Activated B cell treated with CpG ODN at 0.5 μM for 24 hours (primary cell): ENCODE results near the gene GREB1L. TPM values are rescaled to one million over a fixed set of nuclear protein-coding genes. Genes with fewer than 3 reads are reported as not detected.

Source experiments
- ATAC-seq: fragments of 200-7000 bp; cut with Tn5 transposase; one replicate; pipeline ENCODE4 v1.10.0; 2021; ENCODE audit warnings: low read depth, mild to moderate bottlenecking, moderate library complexity
- CTCF ChIA-PET: fragments of 350-600 bp; sonication (Branson Sonifier 250); formaldehyde crosslinking; loops from one replicate; lab custom pipeline; 2021; ENCODE audit warnings: antibody characterized with exemption; lab: Charles Lee
- POLR2A ChIA-PET: fragments of 350-600 bp; sonication (Branson Sonifier 250); formaldehyde crosslinking; loops from one replicate; lab custom pipeline; 2021; ENCODE audit warnings: antibody characterized with exemption; lab: Charles Lee
- DNase-seq: peaks from one replicate; pipeline ENCODE4 v3.0.0; 2022
- H3K27ac Mint-ChIP-seq: one replicate; pipeline ENCODE4 v1.8.0; 2020; ENCODE audit warnings: mixed read lengths
- H3K27me3 Mint-ChIP-seq: one replicate; pipeline ENCODE4 v1.8.0; 2021; ENCODE audit warnings: mixed read lengths
- H3K36me3 Mint-ChIP-seq: one replicate; pipeline ENCODE4 v1.8.0; 2021; ENCODE audit warnings: low read depth, mixed read lengths
- H3K4me1 Mint-ChIP-seq: one replicate; pipeline ENCODE4 v1.8.0; 2021; ENCODE audit warnings: mixed read lengths
- H3K4me3 Mint-ChIP-seq: one replicate; pipeline ENCODE4 v1.8.0; 2020; ENCODE audit warnings: mild to moderate bottlenecking, mixed read lengths
- H3K9me3 Mint-ChIP-seq: one replicate; pipeline ENCODE4 v1.8.0; 2020; ENCODE audit warnings: mixed read lengths
- CTCF ChIP-seq: fragments of 200-600 bp; IDR thresholded peaks from one replicate; pipeline ENCODE4 v1.8.0; 2022; ENCODE audit warnings: antibody characterized with exemption, mild to moderate bottlenecking
- intact Hi-C: fragments of 100-400 bp; cut with micrococcal nuclease; formaldehyde crosslinking; loops from one replicate; pipeline ENCODE4 v1.15.1; 2024
- total RNA-seq: library from RNA; stranded (reverse); gene quantifications from 2 replicates; pipeline ENCODE4 v1.2.3, GENCODE V29; 2022

The GREB1L gene
- total RNA-seq, 1 donor from 2014 or later, result not detected

- no peak for DNase-seq
- peaks cover 2% of the 10 kb centered on the region for H3K27me3 Mint-ChIP-seq
- POLR2A ChIA-PET, result no interaction called here
- H3K36me3 Mint-ChIP-seq, result no peaks in the 10 kb centered on the region
- no peak for TF ChIP-seq CTCF
- intact Hi-C loops, result no loop called here
- H3K9me3 Mint-ChIP-seq, result no peaks in the 10 kb centered on the region
- no peak overlapping the region for H3K27ac Mint-ChIP-seq
- CTCF ChIA-PET, result no interaction called here
- ATAC-seq, result no peak
- H3K4me1 Mint-ChIP-seq, result no peaks in the 10 kb centered on the region
- H3K4me3 Mint-ChIP-seq, result no peak overlapping the region
These were observed 145.9 kb downstream of the GREB1L start for GRCh38 chr18:21387886-21388285.

GRCh38 chr18:21389283-21389682 is 147.3 kb downstream of the GREB1L start:
- Mint-ChIP-seq H3K27me3 (peaks cover 2% of the 10 kb centered on the region), H3K4me1 (no peaks in the 10 kb centered on the region), H3K36me3 (no peaks in the 10 kb centered on the region), H3K27ac (no peak overlapping the region), H3K4me3 (no peak overlapping the region), H3K9me3 (no peaks in the 10 kb centered on the region)
- TF ChIP-seq CTCF, result no peak
- intact Hi-C loops, result no loop called here
- ATAC-seq (no peak), DNase-seq (no peak)
- ChIA-PET CTCF (no interaction called here), POLR2A (no interaction called here)

GRCh38 chr18:21389903-21390302 is 147.9 kb downstream of the GREB1L start:
- intact Hi-C loops, result no loop called here
- DNase-seq, result no peak
- no peak for TF ChIP-seq CTCF
- no peak for ATAC-seq
- Mint-ChIP-seq H3K4me1 (no peaks in the 10 kb centered on the region), H3K9me3 (no peaks in the 10 kb centered on the region), H3K27me3 (peaks cover 2% of the 10 kb centered on the region), H3K4me3 (no peak overlapping the region), H3K36me3 (no peaks in the 10 kb centered on the region), H3K27ac (no peak overlapping the region)
- ChIA-PET CTCF (no interaction called here), POLR2A (no interaction called here)

- Mint-ChIP-seq H3K27me3 (peaks cover 2% of the 10 kb centered on the region), H3K4me3 (no peak overlapping the region), H3K9me3 (no peaks in the 10 kb centered on the region), H3K4me1 (no peaks in the 10 kb centered on the region), H3K27ac (no peak overlapping the region), H3K36me3 (no peaks in the 10 kb centered on the region)
- ATAC-seq (no peak), DNase-seq (no peak)
- ChIA-PET POLR2A (no interaction called here), CTCF (no interaction called here)
- TF ChIP-seq CTCF, result no peak
- intact Hi-C loops, result no loop called here
These were observed 149.1 kb downstream of the GREB1L start for GRCh38 chr18:21391074-21391673.

GRCh38 chr18:21393986-21394385 is 152.0 kb downstream of the GREB1L start:
- intact Hi-C loops, result no loop called here
- Mint-ChIP-seq H3K27me3 (no peaks in the 10 kb centered on the region), H3K27ac (no peak overlapping the region), H3K4me3 (no peak overlapping the region), H3K9me3 (no peaks in the 10 kb centered on the region), H3K36me3 (no peaks in the 10 kb centered on the region), H3K4me1 (no peaks in the 10 kb centered on the region)
- TF ChIP-seq CTCF, result no peak
- POLR2A ChIA-PET, result no interaction called here
- DNase-seq (no peak), ATAC-seq (no peak)
- CTCF ChIA-PET, result no interaction called here
